K562 (cell line): ENCODE data around the gene IFITM2. TPM values are rescaled to one million over a fixed set of nuclear protein-coding genes. Genes with fewer than 3 reads are reported as not detected.
A peak's percentile ranks its signal among the peaks of the same experiment; 100 is the strongest.

Source experiments
- ATAC-seq: fragments of 200-7000 bp; cut with Tn5 transposase; 3 replicates; pipeline ENCODE4 v1.9.1; 2020; ENCODE audit warnings: moderate library complexity
- BruUV-seq: library from RNA; stranded (reverse); fragments of 400-500 nt; replicated peaks from 2 replicates; lab custom pipeline; 2021; lab: Mats Ljungman, UMichigan
- CTCF ChIA-PET: fragments of 300-600 bp; formaldehyde crosslinking; extraction: SDS; loops from one replicate; lab custom pipeline; 2021; ENCODE audit warnings: low intra/inter-chr PET ratio; lab: Yijun Ruan, JAX
- POLR2A ChIA-PET: fragments of 300-600, 350-650 bp; sonication (Branson Sonifier 250); formaldehyde crosslinking; extraction: SDS; loops from one replicate; lab custom pipeline; 2021; ENCODE audit warnings: antibody characterized with exemption, inconsistent platforms; lab: Yijun Ruan, JAX
- DNase-seq, 4 experiments: peaks; one replicate each; pipeline versions ENCODE4 v3.0.0 to v3.0.0-alpha.2; 2011 to 2018; ENCODE audit warnings: low spot score in 3 of 4, mixed read lengths in 3 of 4; ENCODE audit errors: extremely low read depth in 1 of 4
- FAIRE-seq: peaks from 2 replicates; lab custom pipeline; 2011; peaks lifted over from hg19 to GRCh38; lab: Jason Lieb, UNC
- H2AFZ ChIP-seq: 2 replicates; pipeline ENCODE4 v1.6.0; 2011; ENCODE audit warnings: low read depth, low read length, control low read depth, inconsistent platforms
- H3K27ac ChIP-seq: fragments of 200-600 bp; 3 replicates; pipeline ENCODE4 v1.8.0; 2011; ENCODE audit warnings: low read depth, mild to moderate bottlenecking, control low read depth, inconsistent platforms, low read length, moderate library complexity, mixed read lengths; ENCODE audit errors: extremely low read depth
- H3K27me3 ChIP-seq, 2 experiments: fragments of 300-600 bp in 1 of 2; 2 replicates in 1 of 2; 3 replicates in 1 of 2; pipeline versions ENCODE4 v1.6.0 to v1.8.0; 2011; ENCODE audit warnings: inconsistent platforms in 2 of 2, low read length in 2 of 2, mild to moderate bottlenecking in 1 of 2, mixed read lengths in 1 of 2, moderate library complexity in 1 of 2; ENCODE audit not compliant: control insufficient read depth in 2 of 2, insufficient read depth in 2 of 2
- H3K36me3 ChIP-seq: fragments of 300-600 bp; 3 replicates; pipeline ENCODE4 v1.8.0; 2011; ENCODE audit warnings: mild to moderate bottlenecking, low read length, inconsistent platforms; ENCODE audit not compliant: control insufficient read depth, insufficient read depth
- H3K4me1 ChIP-seq, 2 experiments: fragments of 200-600 bp in 1 of 2; replicated peaks in 1 of 2; 2 replicates in 1 of 2; 3 replicates in 1 of 2; pipeline versions ENCODE4 v1.5.1 to v1.8.0; 2011; ENCODE audit warnings: inconsistent platforms in 2 of 2, low read length in 2 of 2, mild to moderate bottlenecking in 1 of 2, mixed read lengths in 1 of 2, moderate library complexity in 1 of 2; ENCODE audit not compliant: control insufficient read depth in 2 of 2, insufficient read depth in 2 of 2
- H3K4me2 ChIP-seq: 2 replicates; pipeline ENCODE4 v1.6.1; 2011; ENCODE audit warnings: low read length, control low read depth, inconsistent platforms, mixed read lengths; ENCODE audit not compliant: insufficient read depth
- H3K4me3 ChIP-seq: fragments of 200-600 bp; sonication (generic), shearing (Covaris generic); 2 replicates; pipeline ENCODE4 v1.5.1; 2016; ENCODE audit warnings: control low read depth, inconsistent platforms
- H3K79me2 ChIP-seq: fragments of 200-600 bp; 3 replicates; pipeline ENCODE4 v1.8.0; 2011; ENCODE audit warnings: low read length, inconsistent platforms; ENCODE audit not compliant: control insufficient read depth, insufficient read depth
- H3K9ac ChIP-seq, 2 experiments: 2 replicates each; pipeline versions ENCODE4 v1.6.0 to v1.6.1; 2011; ENCODE audit warnings: low read depth in 2 of 2, low read length in 2 of 2, control low read depth in 1 of 2, inconsistent platforms in 1 of 2, mild to moderate bottlenecking in 1 of 2, mixed read lengths in 1 of 2; ENCODE audit not compliant: insufficient read depth in 1 of 2
- H3K9me1 ChIP-seq: one replicate; pipeline ENCODE4 v1.6.0; 2011; ENCODE audit warnings: inconsistent platforms, mild to moderate bottlenecking, low read length, moderate library complexity; ENCODE audit not compliant: control insufficient read depth, insufficient read depth
- H3K9me3 ChIP-seq: replicated peaks from 2 replicates; pipeline ENCODE4 v1.5.1; 2011; ENCODE audit warnings: low read depth, low read length, inconsistent platforms; ENCODE audit not compliant: control insufficient read depth, insufficient read depth
- H4K20me1 ChIP-seq: replicated peaks from 2 replicates; pipeline ENCODE4 v1.6.1; 2011; ENCODE audit warnings: low read length, inconsistent platforms, mixed read lengths; ENCODE audit not compliant: control insufficient read depth, insufficient read depth
- GMEB1 ChIP-seq: fragments of 250-450 bp; sonication (Bioruptor Pico); IDR thresholded peaks from 2 replicates; pipeline ENCODE4 v1.4.0; 2020; ENCODE audit warnings: mild to moderate bottlenecking
- GTF2F1 ChIP-seq: IDR thresholded peaks from 2 replicates; pipeline ENCODE4 v1.6.1; 2011; ENCODE audit warnings: low read depth, low read length, improper control_type of control experiment
- GTF3C2 ChIP-seq: IDR thresholded peaks from 3 replicates; pipeline ENCODE4 v1.6.1; 2011; ENCODE audit warnings: borderline replicate concordance, mild to moderate bottlenecking, moderate library complexity; ENCODE audit not compliant: insufficient read length; ENCODE audit errors: extremely low read depth
- HDAC8 ChIP-seq: fragments of 450-650 bp; IDR thresholded peaks from 2 replicates; pipeline ENCODE4 v1.6.1; 2016; ENCODE audit warnings: mild to moderate bottlenecking, missing genetic modification characterization, moderate library complexity, missing compliant biosample characterization
- NR3C1 ChIP-seq: sonication (generic); formaldehyde crosslinking; IDR thresholded peaks from 2 replicates; pipeline ENCODE4 v1.8.1; 2022; ENCODE audit warnings: missing genetic modification reagents
- WGBS: fragments of 100-300 bp; shearing (Covaris generic); methylation state at CpG from one replicate; pipeline ENCODE4 v1.1.6; 2016; ENCODE audit warnings: low coverage, mixed read lengths; ENCODE audit not compliant: insufficient coverage; ENCODE audit errors: missing lambda C conversion rate; 5-methylcytosine and 5-hydroxymethylcytosine counted together
- in situ Hi-C: fragments of 300-500 bp; cut with MboI; formaldehyde crosslinking; loops from 4 replicates; pipeline ENCODE4 v1.15.0; 2018; ENCODE audit warnings: inconsistent platforms, mixed read lengths
- intact Hi-C: fragments of 100-400 bp; cut with micrococcal nuclease; formaldehyde crosslinking; loops from 2 replicates; pipeline ENCODE4 v1.14.2; 2022
- polyA plus RNA-seq, 8 experiments: library from polyadenylated mRNA; depleted of rRNA in 4 of 8; stranded (reverse) in 5 of 8; unstranded in 3 of 8; fragments of >200 nt; fragmentation: Nextera tagmentation in 2 of 8; fragmentation: Illumina TruSeq in 1 of 8; extraction: Ambion mirVana in 2 of 8; extraction: Trizol in 1 of 8; gene quantifications; 2 replicates each; pipeline versions ENCODE4 v1.2.1 to v1.2.3, GENCODE V29; 2011 to 2014; ENCODE audit warnings: inconsistent platforms in 1 of 8, missing spikeins in 1 of 8
- total RNA-seq, 7 experiments: library from RNA; depleted of rRNA in 6 of 7; stranded (reverse); fragments of >200 nt in 6 of 7; fragmentation: Illumina TruSeq in 2 of 7; extraction: Trizol in 2 of 7; gene quantifications; 2 replicates each; pipeline versions ENCODE4 v1.2.1 to v1.2.3, GENCODE V29; 2011 to 2021; ENCODE audit warnings: low replicate concordance in 1 of 7

IFITM2 gene
- total and polyA plus RNA-seq, 9 of the 15 experiments (the other 6 are each of a cell fraction or from before 2014, with no cell fraction given): 52.8 to 4,872 (median 356) TPM

GRCh38 chr11:313787-314553, 6.4 kb downstream of the IFITM2 start, which contains the start of gene IFITM1:
Gene IFITM1, plus strand, starts transcription at chr11:314040. Its CDS starts 131 bp downstream, at chr11:314171.
- no peaks in the 10 kb centered on the region for H3K27me3 ChIP-seq
- ATAC-seq (peak; percentile 56), FAIRE-seq (peak; percentile 82), DNase-seq (peak in 2 of 4 experiments; percentile 84 to 89)
- H3K4me3 ChIP-seq: peak within 1 kb of the TSS; percentile 69
- peak within 1 kb of the TSS; percentile 60 for H2AFZ ChIP-seq
- in situ Hi-C loops (loop anchor here (5.0 kb wide), 1 partner anchor 38 kb away; no protein-coding TSS in a partner anchor), intact Hi-C loops (loop anchor here (5.0 kb wide), 1 partner anchor 47 kb away; no protein-coding TSS in a partner anchor)
- POLR2A ChIA-PET: interaction anchor here (0.6 to 0.7 kb wide), 2 partner anchors 9 to 16 kb away, joined by 3 read pairs; no protein-coding TSS in a partner anchor
- H4K20me1 ChIP-seq: peaks cover 5% of the 10 kb centered on the region; the same call in 1 of the 2 replicates
- CTCF ChIA-PET: no interaction called here
- peak within 1 kb of the TSS; percentile 82 to 98 for H3K9ac ChIP-seq
- WGBS: 2% methylated on average over 18 of the region's 18 CpGs
- H3K27ac ChIP-seq: peak within 1 kb of the TSS; percentile 87
- peaks cover 78% of the 10 kb centered on the region for H3K79me2 ChIP-seq
- TSS peak; percentile 95 for BruUV-seq
- H3K4me1 ChIP-seq: peaks cover 33 to 43% of the 10 kb centered on the region in 2 experiments
- H3K36me3 ChIP-seq: peaks cover 32% of the 10 kb centered on the region; the same call in 1 of the 3 replicates
- H3K9me3 ChIP-seq: no peaks in the 10 kb centered on the region
- peak within 1 kb of the TSS; percentile 95 for H3K4me2 ChIP-seq
- H3K9me1 ChIP-seq: no peaks in the 10 kb centered on the region
- TF ChIP-seq GTF2F1 (peak; percentile 62; the same call in 1 of the 2 replicates), NR3C1 (CRISPR knock-in tag) (no peak), HDAC8 (tag) (no peak), GTF3C2 (no peak), GMEB1 (CRISPR knock-in tag) (no peak)
